SK-N-SH (cell line): ENCODE data around the gene NAV2. TPM values are rescaled to one million over a fixed set of nuclear protein-coding genes. Genes with fewer than 3 reads are reported as not detected.

ENCODE experiments used
- CTCF ChIA-PET: fragments of 300-600, 350-600 bp; formaldehyde crosslinking; extraction: SDS; loops from one replicate; lab custom pipeline; 2021; lab: Yijun Ruan, JAX
- POLR2A ChIA-PET: fragments of 350-600 bp; sonication (Branson Sonifier 250); formaldehyde crosslinking; extraction: SDS; loops from one replicate; lab custom pipeline; 2020; ENCODE audit warnings: antibody characterized with exemption, inconsistent platforms; lab: Yijun Ruan, JAX
- DNase-seq: peaks from one replicate; pipeline ENCODE4 v3.0.0; 2012
- H2AFZ ChIP-seq: fragments of 200-600 bp; sonication (generic); 2 replicates; pipeline ENCODE4 v1.8.1; 2016; ENCODE audit warnings: antibody characterized with exemption, mild to moderate bottlenecking, low read depth
- H3F3A ChIP-seq: fragments of 200-600 bp; sonication (generic); replicated peaks from 2 replicates; pipeline ENCODE3; 2016; ENCODE audit warnings: antibody characterized with exemption, mild to moderate bottlenecking; ENCODE audit not compliant: insufficient read depth
- H3K27ac ChIP-seq, 2 experiments: fragments of 200-500 bp in 1 of 2; fragments of 200-600 bp in 1 of 2; sonication (Bioruptor generic) in 1 of 2; sonication (generic), shearing (Covaris generic) in 1 of 2; 2 replicates each; pipeline versions ENCODE4 v1.5.1 to v1.6.1; 2014 to 2016; ENCODE audit warnings: low read depth in 2 of 2, inconsistent platforms in 1 of 2, low read length in 1 of 2, mild to moderate bottlenecking in 1 of 2, mixed read lengths in 1 of 2
- H3K27me3 ChIP-seq: fragments of 200-600 bp; sonication (generic), shearing (Covaris generic); 2 replicates; pipeline ENCODE4 v1.6.1; 2016; ENCODE audit warnings: mixed run types; ENCODE audit not compliant: insufficient read depth
- H3K36me3 ChIP-seq, 2 experiments: fragments of 200-500 bp in 1 of 2; fragments of 200-600 bp in 1 of 2; sonication (Bioruptor generic) in 1 of 2; sonication (generic) in 1 of 2; replicated peaks in 1 of 2; 2 replicates each; pipeline versions ENCODE3 to v1.5.1; 2014 to 2016; ENCODE audit warnings: low read length in 1 of 2, mild to moderate bottlenecking in 1 of 2; ENCODE audit not compliant: insufficient read depth in 2 of 2, control insufficient read depth in 1 of 2
- H3K4me1 ChIP-seq, 2 experiments: fragments of 200-500 bp in 1 of 2; fragments of 200-600 bp in 1 of 2; sonication (Bioruptor generic) in 1 of 2; sonication (generic), shearing (Covaris generic) in 1 of 2; 2 replicates each; pipeline versions ENCODE4 v1.5.1 to v1.6.1; 2014 to 2016; ENCODE audit warnings: low read depth in 1 of 2, low read length in 1 of 2, mixed run types in 1 of 2; ENCODE audit not compliant: insufficient read depth in 2 of 2, control insufficient read depth in 1 of 2
- H3K4me2 ChIP-seq: fragments of 200-600 bp; sonication (generic), shearing (Covaris generic); 2 replicates; pipeline ENCODE4 v1.6.1; 2017; ENCODE audit warnings: mixed run types
- H3K4me3 ChIP-seq, 2 experiments: fragments of 200-500 bp in 1 of 2; fragments of 200-600 bp in 1 of 2; sonication (Bioruptor generic) in 1 of 2; sonication (generic), shearing (Covaris generic) in 1 of 2; 2 replicates each; pipeline versions ENCODE4 v1.5.1 to v1.8.1; 2014 to 2016; ENCODE audit warnings: low read depth in 2 of 2, inconsistent platforms in 1 of 2, low read length in 1 of 2, mild to moderate bottlenecking in 1 of 2, mixed read lengths in 1 of 2, moderate library complexity in 1 of 2
- H3K79me2 ChIP-seq: fragments of 200-600 bp; sonication (generic); 2 replicates; pipeline ENCODE4 v1.8.1; 2017; ENCODE audit warnings: mild to moderate bottlenecking; ENCODE audit not compliant: insufficient read depth
- H3K9ac ChIP-seq: fragments of 200-600 bp; sonication (generic); 2 replicates; pipeline ENCODE4 v1.6.1; 2017; ENCODE audit warnings: mixed run types
- H3K9me2 ChIP-seq: fragments of 200-600 bp; sonication (generic); 2 replicates; pipeline ENCODE4 v1.6.1; 2017; ENCODE audit warnings: mixed run types
- H3K9me3 ChIP-seq: fragments of 200-600 bp; sonication (generic); 2 replicates; pipeline ENCODE4 v1.6.1; 2017; ENCODE audit warnings: mixed run types, mild to moderate bottlenecking, moderate library complexity
- H4K20me1 ChIP-seq: fragments of 200-600 bp; sonication (generic); 2 replicates; pipeline ENCODE4 v1.6.1; 2017; ENCODE audit warnings: mild to moderate bottlenecking, mixed run types; ENCODE audit not compliant: insufficient read depth
- EP300 ChIP-seq, 2 experiments: IDR thresholded peaks; 2 replicates each; pipeline versions ENCODE4 v1.4.0 to v1.6.1; 2012; ENCODE audit warnings: borderline replicate concordance in 1 of 2, low read depth in 1 of 2, low read length in 1 of 2
- FOXJ3 ChIP-seq: sonication (generic); formaldehyde crosslinking; IDR thresholded peaks from 2 replicates; pipeline ENCODE4 v1.5.1; 2020; ENCODE audit warnings: mild to moderate bottlenecking, missing genetic modification reagents
- JUND ChIP-seq: IDR thresholded peaks from 2 replicates; pipeline ENCODE4 v1.4.0; 2012
- MXI1 ChIP-seq: IDR thresholded peaks from 2 replicates; pipeline ENCODE4 v1.6.1; 2012; ENCODE audit warnings: mild to moderate bottlenecking, low read depth, low read length, improper control_type of control experiment
- NFIC ChIP-seq: IDR thresholded peaks from 2 replicates; pipeline ENCODE4 v1.4.0; 2012; ENCODE audit warnings: borderline replicate concordance
- RCOR1 ChIP-seq: fragments of 150-350 bp; IDR thresholded peaks from 2 replicates; pipeline ENCODE4 v1.6.1; 2017; ENCODE audit warnings: antibody characterized with exemption, low read length
- REST ChIP-seq: IDR thresholded peaks from 2 replicates; pipeline ENCODE4 v1.6.1; 2012; ENCODE audit warnings: mild to moderate bottlenecking, low read depth, low read length, moderate library complexity
- WGBS: methylation state at CpG from one replicate; pipeline ENCODE4 v1.1.6; 2017; ENCODE audit warnings: low lambda C conversion rate; 5-methylcytosine and 5-hydroxymethylcytosine counted together
- polyA plus RNA-seq, 3 experiments: library from polyadenylated mRNA; depleted of rRNA; stranded (reverse); fragments of >200 nt; gene quantifications; 2 replicates each; pipeline ENCODE4 v1.2.3, GENCODE V29; 2012
- TF ChIP-seq, protein P1 (sequence below): fragments of 150-350 bp; IDR thresholded peaks from 2 replicates; pipeline ENCODE4 v1.6.1; 2016; ENCODE audit warnings: mild to moderate bottlenecking, low read depth, low read length
- TF ChIP-seq, protein P2 (sequence below): IDR thresholded peaks from 2 replicates; pipeline ENCODE4 v1.4.0; 2012; ENCODE audit warnings: low read depth, borderline replicate concordance

The NAV2 gene
- polyA plus RNA-seq, 1 of the 3 experiments (the other 2 are of a cell fraction), result 26.2 TPM

DNA sequence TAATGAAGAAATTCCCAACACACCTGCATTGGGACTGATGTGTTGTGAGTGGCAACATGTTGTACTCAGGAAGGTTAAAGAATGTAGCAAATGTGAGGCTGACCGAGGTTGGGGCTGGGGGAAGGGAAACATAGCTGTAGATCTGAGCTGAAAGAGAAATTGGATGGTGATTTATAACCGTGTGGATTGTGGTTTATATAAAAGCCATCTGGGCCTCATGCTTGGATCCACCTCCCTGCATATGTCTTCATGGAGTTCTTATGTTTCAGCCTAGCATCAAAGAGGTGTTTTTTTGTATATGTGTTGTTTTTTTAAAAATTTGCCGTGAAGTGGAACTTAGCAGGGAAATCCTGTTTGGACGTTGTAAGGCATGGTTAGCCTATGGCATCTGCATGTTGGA, 141.3 kb downstream of the NAV2 start (continued):
- TF ChIP-seq REST (no peak), FOXJ3 (CRISPR knock-in tag) (no peak), MXI1 (no peak)

- no peak for DNase-seq
- H3K27ac ChIP-seq, result no peak overlapping the region
Measured at GRCh38 chr11:19861171-19861570, 148.5 kb downstream of the NAV2 start.

More at GRCh38 chr11:19861171-19861570, 148.5 kb downstream of the NAV2 start:
- Histone ChIP-seq H4K20me1 (peaks cover 73% of the 10 kb centered on the region), H3K9me2 (no peaks in the 10 kb centered on the region), H3F3A (no peaks in the 10 kb centered on the region), H3K9me3 (no peaks in the 10 kb centered on the region), H3K27me3 (no peaks in the 10 kb centered on the region), H3K4me2 (no peak overlapping the region), H3K79me2 (peaks cover 81% of the 10 kb centered on the region), H2AFZ (no peak overlapping the region), H3K36me3 (peaks cover 23 to 31% of the 10 kb centered on the region in 2 experiments), H3K4me1 (peaks cover 0 to 19% of the 10 kb centered on the region in 2 experiments; a peak in 2 of 4 replicates), H3K9ac (no peak overlapping the region), H3K4me3 (no peak overlapping the region)
- ChIA-PET CTCF (interaction anchor here (1.6 kb wide), 1 partner anchor 43 kb away, joined by 4 read pairs; no protein-coding TSS in a partner anchor), POLR2A (interaction anchor here (0.7 kb wide), 1 partner anchor 19 kb away, joined by 3 read pairs; no protein-coding TSS in a partner anchor)
- WGBS, result 84% methylated on average over 5 of the region's 5 CpGs
- no peak for TF ChIP-seq NFIC
- TF ChIP-seq JUND, result no peak
- TF ChIP-seq, protein P1, sequence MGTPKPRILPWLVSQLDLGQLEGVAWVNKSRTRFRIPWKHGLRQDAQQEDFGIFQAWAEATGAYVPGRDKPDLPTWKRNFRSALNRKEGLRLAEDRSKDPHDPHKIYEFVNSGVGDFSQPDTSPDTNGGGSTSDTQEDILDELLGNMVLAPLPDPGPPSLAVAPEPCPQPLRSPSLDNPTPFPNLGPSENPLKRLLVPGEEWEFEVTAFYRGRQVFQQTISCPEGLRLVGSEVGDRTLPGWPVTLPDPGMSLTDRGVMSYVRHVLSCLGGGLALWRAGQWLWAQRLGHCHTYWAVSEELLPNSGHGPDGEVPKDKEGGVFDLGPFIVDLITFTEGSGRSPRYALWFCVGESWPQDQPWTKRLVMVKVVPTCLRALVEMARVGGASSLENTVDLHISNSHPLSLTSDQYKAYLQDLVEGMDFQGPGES, result no peak
- TF ChIP-seq FOXJ3 (CRISPR knock-in tag), result no peak
- TF ChIP-seq, protein P2, sequence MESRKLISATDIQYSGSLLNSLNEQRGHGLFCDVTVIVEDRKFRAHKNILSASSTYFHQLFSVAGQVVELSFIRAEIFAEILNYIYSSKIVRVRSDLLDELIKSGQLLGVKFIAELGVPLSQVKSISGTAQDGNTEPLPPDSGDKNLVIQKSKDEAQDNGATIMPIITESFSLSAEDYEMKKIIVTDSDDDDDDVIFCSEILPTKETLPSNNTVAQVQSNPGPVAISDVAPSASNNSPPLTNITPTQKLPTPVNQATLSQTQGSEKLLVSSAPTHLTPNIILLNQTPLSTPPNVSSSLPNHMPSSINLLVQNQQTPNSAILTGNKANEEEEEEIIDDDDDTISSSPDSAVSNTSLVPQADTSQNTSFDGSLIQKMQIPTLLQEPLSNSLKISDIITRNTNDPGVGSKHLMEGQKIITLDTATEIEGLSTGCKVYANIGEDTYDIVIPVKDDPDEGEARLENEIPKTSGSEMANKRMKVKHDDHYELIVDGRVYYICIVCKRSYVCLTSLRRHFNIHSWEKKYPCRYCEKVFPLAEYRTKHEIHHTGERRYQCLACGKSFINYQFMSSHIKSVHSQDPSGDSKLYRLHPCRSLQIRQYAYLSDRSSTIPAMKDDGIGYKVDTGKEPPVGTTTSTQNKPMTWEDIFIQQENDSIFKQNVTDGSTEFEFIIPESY, result no peak
- TF ChIP-seq EP300 (IDR thresholded peaks at IDR 0.05; ENCODE audit: borderline replicate concordance in 1 of 2, low read depth in 1 of 2, low read length in 1 of 2), result no peak
- no peak for TF ChIP-seq RCOR1
